Stimulated activated naive CD8-positive, alpha-beta T cell treated with anti-CD3 and anti-CD28 coated beads, Interleukin-15, Interleukin-2, amounts not matched to agents 100 U/mL and 50 U/mL, for 24 hours (primary cell): ENCODE measurements around the gene FXYD4.

ENCODE experiments used
- ATAC-seq: fragments of 150-1000 bp; cut with Tn5 transposase; one replicate; pipeline ENCODE4 v1.10.0; 2021
- DNase-seq: peaks from one replicate; pipeline ENCODE4 v3.0.0; 2021

Gene FXYD4

DNA sequence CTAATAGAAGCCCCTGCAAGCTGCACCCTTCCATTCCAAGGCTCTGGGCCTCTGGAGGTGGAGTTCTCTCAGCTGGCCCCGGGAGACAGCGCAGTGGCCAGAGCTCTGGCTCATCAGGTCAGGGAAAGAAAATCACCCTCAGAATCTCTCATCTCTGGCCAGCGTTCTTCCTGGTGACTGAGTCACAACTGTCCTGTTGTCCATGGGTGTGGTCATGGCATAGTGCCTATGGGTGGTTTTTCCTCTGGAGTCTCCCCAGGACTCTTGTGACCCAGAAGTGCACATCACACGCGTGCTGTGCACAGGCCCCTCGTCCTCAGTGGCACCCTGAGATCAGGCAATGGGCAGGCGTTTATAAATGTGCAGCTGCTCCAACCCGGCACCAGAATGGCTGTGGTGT, 27.4 kb upstream of the FXYD4 start:
- ATAC-seq (no peak), DNase-seq (no peak)

DNA sequence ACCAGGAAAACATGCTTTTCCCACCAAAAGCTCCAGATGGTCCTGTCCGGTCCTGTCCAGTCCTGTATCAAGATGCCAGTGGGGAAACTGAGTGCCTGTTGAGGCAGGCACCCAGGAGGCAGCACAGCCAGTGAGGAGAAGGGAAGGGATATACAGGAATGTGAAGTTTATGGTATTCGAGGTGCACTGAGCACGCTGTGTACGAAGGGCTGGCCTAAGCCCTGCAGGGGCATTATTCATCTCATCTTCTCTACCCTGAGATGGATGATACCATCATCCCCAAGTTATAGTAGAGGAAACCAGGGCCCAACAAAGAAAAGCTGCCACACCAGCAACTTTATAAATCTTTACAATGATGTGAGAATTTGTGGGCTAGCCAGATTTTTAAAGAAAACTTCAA, 23.4 kb upstream of the FXYD4 start:
- no peak for ATAC-seq
- no peak for DNase-seq

GRCh38 chr10:43348511-43349312, 22.7 kb upstream of the FXYD4 start:
- DNase-seq (peak; percentile 88), ATAC-seq (peak; percentile 99)

- DNase-seq = no peak
- ATAC-seq = no peak
Measured at GRCh38 chr10:43350156-43350555, 21.3 kb upstream of the FXYD4 start.

DNA sequence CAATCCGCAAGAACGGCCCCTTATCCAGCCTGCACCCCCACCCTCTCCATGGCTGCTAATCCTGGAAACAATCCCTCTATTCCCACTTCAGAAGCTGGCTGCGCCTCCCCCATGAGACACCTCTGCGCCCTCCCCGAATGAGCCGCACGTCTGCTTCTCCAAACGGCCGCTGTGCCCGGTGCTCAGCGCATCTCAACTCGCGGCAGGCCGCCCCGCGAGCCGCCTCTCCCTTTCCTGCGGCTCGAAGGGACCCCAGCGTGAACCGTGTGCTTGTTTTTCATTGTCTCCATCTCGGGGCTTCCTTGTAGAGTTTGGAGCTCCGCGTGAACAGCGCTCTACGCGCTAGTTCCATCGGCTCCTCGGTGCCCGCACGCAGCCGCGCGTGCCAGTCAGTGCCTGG, 20.8 kb upstream of the FXYD4 start:
- ATAC-seq (no peak), DNase-seq (no peak)

- no peak for DNase-seq
- no peak for ATAC-seq
Measured at GRCh38 chr10:43351301-43351700, 20.1 kb upstream of the FXYD4 start.

DNA sequence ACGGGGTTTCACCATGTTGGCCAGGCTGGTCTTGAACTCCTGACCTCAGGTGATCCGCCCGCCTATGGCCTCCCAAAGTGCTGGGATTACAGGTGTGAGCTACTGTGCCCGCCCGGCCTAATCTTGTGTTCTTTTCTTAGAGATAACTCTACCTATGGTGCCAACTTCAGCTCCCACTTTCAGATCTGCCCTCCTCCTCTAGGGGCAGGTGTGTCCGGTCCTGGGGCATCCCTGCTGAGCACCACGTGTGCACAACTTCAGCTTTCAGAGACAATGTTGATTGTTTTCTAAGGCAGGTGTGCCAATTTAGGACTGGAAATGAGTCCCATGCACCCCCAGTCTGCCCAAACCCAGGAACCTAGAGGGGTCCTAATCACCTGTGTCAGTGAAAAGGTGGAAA, 18.5 kb upstream of the FXYD4 start:
- DNase-seq = no peak
- ATAC-seq = no peak

DNA sequence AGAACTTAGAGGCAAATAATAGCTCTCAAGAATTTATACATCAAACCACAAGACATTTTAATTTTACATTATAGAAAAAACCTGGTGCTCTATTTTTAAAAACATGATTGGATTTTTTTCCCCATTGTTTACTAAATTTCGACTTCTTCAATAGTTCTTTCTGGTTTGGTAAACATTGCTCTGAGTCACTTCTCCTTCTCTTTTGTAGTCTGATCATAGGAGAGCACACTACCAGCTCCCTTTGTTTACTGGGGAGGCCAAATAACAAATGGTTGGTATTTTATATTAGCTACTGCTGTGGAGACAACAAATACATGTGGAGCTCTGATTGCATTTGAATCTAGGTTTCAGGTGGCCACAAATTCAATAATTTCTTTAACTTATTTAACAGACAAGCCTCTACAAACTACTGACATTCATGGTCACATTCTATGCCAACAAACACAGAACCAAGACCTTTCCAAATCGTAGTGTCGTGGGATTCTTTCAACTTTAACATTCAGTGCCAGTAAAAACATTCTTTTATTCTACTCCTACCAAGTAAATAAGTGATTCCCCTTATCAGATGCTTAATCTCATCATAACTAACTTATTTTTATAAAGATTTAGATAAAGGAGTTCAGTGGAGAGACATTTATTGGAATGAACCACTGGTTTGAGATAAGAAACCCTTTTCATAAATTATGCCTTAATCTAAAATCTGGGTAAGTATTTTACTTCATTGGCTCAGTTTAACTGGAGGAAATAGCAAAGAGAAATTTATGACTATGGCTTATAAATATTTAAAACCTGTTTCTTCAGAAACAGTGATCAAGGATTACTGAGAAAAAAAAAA, 17.7 kb upstream of the FXYD4 start:
- no peak for ATAC-seq
- DNase-seq = no peak

DNA sequence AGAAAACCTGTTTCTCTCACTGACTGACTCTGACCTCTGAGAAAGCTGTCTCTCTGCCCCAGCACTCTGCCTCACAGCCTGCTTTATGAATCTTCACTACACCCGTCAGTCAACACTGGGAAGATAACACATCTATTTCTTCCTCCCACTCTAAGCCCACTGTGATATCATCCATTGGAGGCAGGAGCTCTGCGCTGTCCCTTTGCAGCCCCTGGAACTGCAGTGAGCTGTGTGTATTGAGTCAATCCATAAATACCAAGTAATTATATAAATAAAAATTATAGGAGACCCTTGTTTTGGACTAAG, 17.2 kb upstream of the FXYD4 start:
- ATAC-seq = no peak

GRCh38 chr10:43354879-43355380, 16.5 kb upstream of the FXYD4 start:
- DNase-seq = no peak
- ATAC-seq = no peak

More for the DNA sequence above, 17.2 kb upstream of the FXYD4 start:
- no peak for DNase-seq

DNA sequence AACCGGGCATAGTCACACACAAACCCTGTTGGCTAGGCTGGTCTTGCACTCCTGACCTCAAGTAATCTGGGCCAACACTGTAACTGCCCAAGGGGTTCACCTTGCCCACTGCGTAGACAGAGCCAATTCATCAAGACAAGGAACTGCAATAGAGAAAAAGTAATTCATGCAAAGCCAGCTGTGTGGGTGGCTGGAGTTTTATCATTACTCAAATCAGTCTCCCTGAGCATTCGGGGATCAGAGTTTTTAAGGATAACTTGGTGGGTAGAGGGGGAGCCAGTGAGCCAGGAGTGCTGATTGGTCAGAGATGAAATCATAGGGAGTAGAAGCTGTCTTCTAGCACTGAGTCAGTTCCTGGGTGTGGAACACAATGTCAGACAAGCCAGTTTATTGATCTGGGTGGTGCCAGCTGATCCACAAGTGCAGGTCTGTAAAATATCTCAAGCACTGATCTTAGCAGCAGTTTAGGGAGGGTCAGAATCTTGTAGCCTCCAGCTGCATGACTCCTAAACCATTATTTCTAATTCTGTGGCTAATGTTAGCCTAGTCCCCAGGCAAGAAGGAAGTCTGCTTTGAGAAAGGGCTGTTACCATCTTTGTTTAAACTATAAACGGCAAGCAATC, 15.6 kb upstream of the FXYD4 start:
- peak; percentile 60 for ATAC-seq

GRCh38 chr10:43360086-43360485, 11.3 kb upstream of the FXYD4 start:
- ATAC-seq (no peak), DNase-seq (no peak)

More for the DNA sequence above, 15.6 kb upstream of the FXYD4 start:
- DNase-seq = peak; percentile 12

- DNase-seq (peak; percentile 51), ATAC-seq (peak; percentile 63)
Measured at GRCh38 chr10:43361547-43362190, 9.8 kb upstream of the FXYD4 start.

DNA sequence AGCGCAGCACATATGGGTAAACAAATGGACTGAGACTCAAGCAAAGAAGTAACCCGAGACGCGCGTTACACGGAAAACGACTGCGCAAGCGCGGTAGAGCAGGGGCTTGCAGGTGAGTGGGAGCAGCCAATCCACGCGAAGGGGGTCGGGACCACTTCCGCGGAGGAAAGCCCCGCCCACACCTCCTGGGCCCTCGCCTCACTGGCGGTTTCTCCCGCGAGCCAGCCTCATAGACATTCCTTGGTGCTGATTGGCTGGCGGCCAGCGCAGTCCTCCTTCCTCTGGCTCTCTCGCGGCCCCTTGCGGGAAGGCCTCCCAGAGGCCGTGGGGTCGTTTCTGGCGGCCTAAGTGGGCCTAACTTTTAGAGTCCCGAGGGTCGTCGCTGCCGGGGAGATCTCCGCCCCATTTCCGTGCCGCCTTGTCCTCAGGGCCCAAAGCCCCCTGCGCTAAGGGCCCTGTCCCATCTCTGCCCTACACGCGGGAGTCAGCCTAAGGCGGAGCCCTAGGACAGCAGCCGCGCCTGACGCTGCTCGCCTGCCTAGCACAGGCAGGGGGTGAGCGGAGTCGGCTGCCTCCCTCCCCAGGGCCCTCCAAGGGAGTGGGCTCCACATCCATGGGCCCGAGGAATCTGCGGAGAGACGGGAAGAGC, 9.1 kb upstream of the FXYD4 start:
- ATAC-seq = peak; percentile 92
- peak; percentile 99 for DNase-seq

- DNase-seq (no peak), ATAC-seq (no peak)
Measured at GRCh38 chr10:43365001-43365400, 6.4 kb upstream of the FXYD4 start.

- no peak for DNase-seq
- ATAC-seq = no peak
Measured at GRCh38 chr10:43369921-43370320, 1.5 kb upstream of the FXYD4 start.

DNA sequence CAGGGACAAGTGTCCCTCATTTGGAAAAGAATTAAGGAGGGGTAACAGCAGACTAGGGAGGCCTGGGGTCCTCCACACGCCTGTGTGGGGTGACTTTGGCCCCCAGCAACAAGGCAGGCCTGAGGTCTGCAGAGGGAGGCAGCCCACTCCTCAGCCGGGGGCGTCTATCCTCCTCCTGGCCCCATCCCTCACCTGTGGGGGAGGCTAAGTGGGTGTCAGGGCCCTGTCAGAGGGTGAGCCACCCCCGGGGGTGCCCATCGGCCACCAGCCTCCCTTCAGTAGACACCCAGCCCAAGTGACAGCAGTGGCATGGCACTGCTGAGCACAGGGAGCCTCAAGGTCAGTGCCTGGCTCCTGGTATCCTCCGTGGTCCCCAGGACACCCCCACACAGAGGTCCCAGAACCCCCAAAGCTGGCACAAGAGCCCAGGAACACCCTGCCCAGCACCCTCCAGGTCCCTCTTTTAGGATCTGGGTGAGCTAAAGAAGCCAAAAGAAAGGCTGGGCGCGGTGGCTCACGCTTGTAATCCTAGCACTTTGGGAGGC, 693 bp upstream of the FXYD4 start:
- ATAC-seq (no peak), DNase-seq (no peak)

- DNase-seq (no peak), ATAC-seq (no peak)
Measured at GRCh38 chr10:43372765-43373361, 1.4 kb downstream of the FXYD4 start.

DNA sequence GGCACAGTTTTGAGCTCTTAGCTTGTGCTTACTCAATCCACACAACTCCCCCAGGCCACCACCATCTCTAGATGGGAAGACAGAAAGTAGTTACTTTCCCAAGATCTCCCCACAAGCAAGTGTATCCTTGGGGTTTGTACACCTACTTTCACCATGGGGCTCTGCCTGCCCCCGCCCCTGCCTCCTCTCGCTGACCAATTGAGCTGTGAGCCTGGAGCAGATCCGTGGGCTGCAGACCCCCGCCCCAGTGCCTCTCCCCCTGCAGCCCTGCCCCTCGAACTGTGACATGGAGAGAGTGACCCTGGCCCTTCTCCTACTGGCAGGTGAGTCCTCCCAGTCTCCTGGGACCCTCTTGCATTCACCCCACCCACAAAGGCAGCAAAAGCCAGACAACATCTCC, 2.0 kb downstream of the FXYD4 start:
- ATAC-seq (no peak), DNase-seq (no peak)

GRCh38 chr10:43374194-43374593, 2.8 kb downstream of the FXYD4 start:
- DNase-seq (no peak), ATAC-seq (no peak)

GRCh38 chr10:43375401-43376020, 4.1 kb downstream of the FXYD4 start:
- DNase-seq (no peak), ATAC-seq (no peak)
